Peyer's patch (tissue), 4 donors: ENCODE measurements around the gene TTC39B. TPM values are rescaled to one million over a fixed set of nuclear protein-coding genes. Genes with fewer than 3 reads are reported as not detected.

Experiments
- DNase-seq, 3 donors: peaks; one replicate each; pipeline ENCODE4 v3.0.0-alpha.2; 2017 to 2019
- H3K27ac ChIP-seq, 4 donors: fragments of 200-600 bp; sonication (generic); one replicate each; pipeline ENCODE4 v1.5.1; 2016 to 2019
- H3K27me3 ChIP-seq, 2 donors: fragments of 200-600 bp; sonication (generic); one replicate each; pipeline ENCODE4 v1.5.1; 2019
- H3K36me3 ChIP-seq, 3 donors: fragments of 200-600 bp; sonication (generic); one replicate each; pipeline ENCODE4 v1.5.1; 2016 to 2019
- H3K4me1 ChIP-seq, 4 donors: fragments of 200-600 bp; sonication (generic); one replicate each; pipeline ENCODE4 v1.5.1; 2016 to 2019
- H3K4me3 ChIP-seq, 4 donors: fragments of 200-600 bp; sonication (generic); 1 replicate in 3 of 4; 2 replicates in 1 of 4; pipeline ENCODE4 v1.5.1; 2016 to 2019; ENCODE audit warnings: mild to moderate bottlenecking in 1 of 4
- H3K9me3 ChIP-seq, 4 donors: fragments of 200-600 bp; sonication (generic); one replicate each; pipeline ENCODE4 v1.5.1; 2016 to 2019; ENCODE audit warnings: mild to moderate bottlenecking in 1 of 4
- POLR2A ChIP-seq, 2 donors: fragments of 450-650 bp; IDR thresholded peaks; one replicate each; pipeline ENCODE4 v1.5.1; 2017; ENCODE audit warnings: antibody characterized with exemption in 2 of 2, mild to moderate bottlenecking in 2 of 2, moderate library complexity in 2 of 2
- total RNA-seq, 4 donors: library from RNA; depleted of rRNA; stranded (reverse); fragments of >200 nt; gene quantifications; one replicate each; pipeline ENCODE4 v1.1.0, GENCODE V29; 2016
- TF ChIP-seq, protein P1 (sequence below), 6 experiments: fragments of 450-650 bp in 4 of 6; fragments of 200-600 bp in 2 of 6; sonication (generic) in 1 of 6; IDR thresholded peaks; one replicate each; pipeline ENCODE4 v1.5.1; 2017 to 2019; ENCODE audit warnings: antibody characterized with exemption in 6 of 6, mild to moderate bottlenecking in 3 of 6, moderate library complexity in 1 of 6

TTC39B gene
- total RNA-seq, 4 donors from 2014 or later, result 17.3 to 44.1 (median 33.1) TPM

GRCh38 chr9:15139469-15139868, 167.5 kb downstream of the TTC39B start:
- Histone ChIP-seq H3K4me3 (no peak overlapping the region), H3K27me3 (no peaks in the 10 kb centered on the region), H3K36me3 (no peaks in the 10 kb centered on the region), H3K27ac (no peak overlapping the region), H3K9me3 (no peaks in the 10 kb centered on the region), H3K4me1 (peaks cover 0 to 3% (median 0%) of the 10 kb centered on the region in 4 donors)
- TF ChIP-seq, protein P1, sequence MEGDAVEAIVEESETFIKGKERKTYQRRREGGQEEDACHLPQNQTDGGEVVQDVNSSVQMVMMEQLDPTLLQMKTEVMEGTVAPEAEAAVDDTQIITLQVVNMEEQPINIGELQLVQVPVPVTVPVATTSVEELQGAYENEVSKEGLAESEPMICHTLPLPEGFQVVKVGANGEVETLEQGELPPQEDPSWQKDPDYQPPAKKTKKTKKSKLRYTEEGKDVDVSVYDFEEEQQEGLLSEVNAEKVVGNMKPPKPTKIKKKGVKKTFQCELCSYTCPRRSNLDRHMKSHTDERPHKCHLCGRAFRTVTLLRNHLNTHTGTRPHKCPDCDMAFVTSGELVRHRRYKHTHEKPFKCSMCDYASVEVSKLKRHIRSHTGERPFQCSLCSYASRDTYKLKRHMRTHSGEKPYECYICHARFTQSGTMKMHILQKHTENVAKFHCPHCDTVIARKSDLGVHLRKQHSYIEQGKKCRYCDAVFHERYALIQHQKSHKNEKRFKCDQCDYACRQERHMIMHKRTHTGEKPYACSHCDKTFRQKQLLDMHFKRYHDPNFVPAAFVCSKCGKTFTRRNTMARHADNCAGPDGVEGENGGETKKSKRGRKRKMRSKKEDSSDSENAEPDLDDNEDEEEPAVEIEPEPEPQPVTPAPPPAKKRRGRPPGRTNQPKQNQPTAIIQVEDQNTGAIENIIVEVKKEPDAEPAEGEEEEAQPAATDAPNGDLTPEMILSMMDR (IDR thresholded peaks at IDR 0.05), result no peak
- TF ChIP-seq POLR2A (IDR thresholded peaks at IDR 0.05), result no peak
- DNase-seq, result no peak

DNA sequence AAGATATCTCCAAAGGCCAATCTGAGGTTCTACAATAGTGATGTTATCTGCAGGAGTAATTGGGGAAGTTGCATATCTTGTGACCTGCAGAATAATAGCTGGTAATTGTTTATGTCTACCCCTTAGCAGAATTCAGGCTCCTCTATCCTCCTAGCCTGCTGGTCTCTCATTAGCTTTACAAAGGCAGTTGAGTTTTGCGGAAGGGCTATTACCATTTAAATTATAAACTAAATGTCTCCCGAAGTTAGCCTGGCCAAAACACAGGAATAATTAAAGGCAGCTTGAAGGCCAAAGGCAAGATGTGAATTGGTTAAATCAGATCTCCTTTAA, 168.7 kb downstream of the TTC39B start:
- Histone ChIP-seq H3K27ac (no peak overlapping the region), H3K9me3 (no peaks in the 10 kb centered on the region), H3K27me3 (no peaks in the 10 kb centered on the region), H3K4me1 (peaks cover 0 to 3% (median 0%) of the 10 kb centered on the region in 4 donors), H3K4me3 (no peak overlapping the region), H3K36me3 (no peaks in the 10 kb centered on the region)
- TF ChIP-seq, protein P1 (IDR thresholded peaks at IDR 0.05), result no peak
- no peak for TF ChIP-seq POLR2A (IDR thresholded peaks at IDR 0.05)
- no peak for DNase-seq

DNA sequence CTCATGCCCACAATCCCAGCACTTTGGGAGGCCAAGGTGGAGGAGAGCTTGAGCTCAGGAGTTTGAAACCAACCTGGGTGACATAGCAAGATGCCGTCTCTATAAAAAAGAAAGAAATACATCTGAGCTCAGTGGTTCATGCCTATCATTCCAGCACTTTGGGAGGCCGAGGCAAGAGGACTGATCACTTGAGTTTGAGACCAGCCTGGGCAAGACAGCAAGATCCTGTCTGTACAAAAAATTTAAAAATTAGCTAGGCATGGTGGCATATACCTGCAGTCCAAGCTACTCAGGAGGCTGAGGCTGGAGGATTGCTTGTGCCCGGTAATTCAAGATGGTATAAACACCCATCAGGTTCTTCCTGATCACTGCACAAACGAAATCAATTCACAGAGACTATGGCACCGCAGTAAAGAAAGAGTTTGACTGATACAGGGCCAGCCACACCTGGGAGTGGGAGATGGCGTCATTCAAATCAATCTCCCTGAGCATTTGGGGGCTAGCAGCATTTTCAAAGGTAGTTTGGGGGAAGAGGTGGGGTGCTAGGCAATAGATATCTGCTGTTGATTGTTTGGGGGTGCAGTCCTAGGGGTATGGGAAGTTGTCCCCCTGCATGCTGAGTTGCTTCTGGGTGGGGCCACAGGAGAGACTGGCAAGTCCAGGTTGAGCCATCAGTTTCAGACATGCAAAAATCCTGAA, 169.2 kb downstream of the TTC39B start:
- TF ChIP-seq, protein P1 (IDR thresholded peaks at IDR 0.05), result no peak
- TF ChIP-seq POLR2A (IDR thresholded peaks at IDR 0.05), result no peak
- no peaks in the 10 kb centered on the region for H3K27me3 ChIP-seq
- DNase-seq, result no peak
- no peak overlapping the region for H3K4me3 ChIP-seq
- H3K27ac ChIP-seq, result no peak overlapping the region
- no peaks in the 10 kb centered on the region for H3K36me3 ChIP-seq
- peaks cover 0 to 3% (median 0%) of the 10 kb centered on the region in 4 donors for H3K4me1 ChIP-seq
- H3K9me3 ChIP-seq, result no peaks in the 10 kb centered on the region

GRCh38 chr9:15137089-15137488, 169.9 kb downstream of the TTC39B start:
- Histone ChIP-seq H3K27me3 (no peaks in the 10 kb centered on the region), H3K4me3 (no peak overlapping the region), H3K36me3 (no peaks in the 10 kb centered on the region), H3K27ac (no peak overlapping the region), H3K4me1 (peaks cover 0 to 3% (median 0%) of the 10 kb centered on the region in 4 donors), H3K9me3 (no peaks in the 10 kb centered on the region)
- no peak for TF ChIP-seq POLR2A (IDR thresholded peaks at IDR 0.05)
- TF ChIP-seq, protein P1 (IDR thresholded peaks at IDR 0.05), result no peak
- DNase-seq, result no peak

DNA sequence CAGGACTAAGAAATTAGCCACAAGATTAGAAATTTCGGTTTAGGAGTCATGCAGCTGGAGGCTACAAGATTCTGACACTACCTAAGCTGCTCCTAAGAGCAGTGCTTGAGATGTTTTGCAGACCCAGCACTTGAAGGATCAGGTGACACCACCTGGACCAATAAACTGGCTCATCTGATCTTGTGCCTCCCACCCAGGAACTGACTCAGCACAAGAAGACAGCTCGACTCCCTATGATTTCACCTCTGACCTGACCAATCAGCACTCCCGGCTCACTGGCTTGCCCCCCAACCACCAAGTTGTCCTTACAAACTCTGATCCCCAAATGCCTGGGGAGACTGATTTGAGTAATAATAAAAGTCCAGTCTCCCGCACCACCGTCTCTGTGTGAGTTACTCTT, 170.4 kb downstream of the TTC39B start:
- Histone ChIP-seq H3K27ac (no peak overlapping the region), H3K9me3 (no peaks in the 10 kb centered on the region), H3K27me3 (no peaks in the 10 kb centered on the region), H3K4me1 (peaks cover 0 to 3% (median 0%) of the 10 kb centered on the region in 4 donors), H3K4me3 (no peak overlapping the region), H3K36me3 (no peaks in the 10 kb centered on the region)
- no peak for DNase-seq
- TF ChIP-seq, protein P1 (IDR thresholded peaks at IDR 0.05), result no peak
